H1 (cell line): ENCODE data around the gene TMEM229B. TPM values are rescaled to one million over a fixed set of nuclear protein-coding genes. Genes with fewer than 3 reads are reported as not detected.

Experiments used
- CTCF ChIA-PET: fragments of 300-600 bp; sonication (Branson Sonifier 250); formaldehyde crosslinking; loops from one replicate; lab custom pipeline; 2021; ENCODE audit not compliant: partially characterized antibody; lab: Charles Lee
- POLR2A ChIA-PET: fragments of 300-600 bp; sonication (Branson Sonifier 250); formaldehyde crosslinking; loops from one replicate; lab custom pipeline; 2021; ENCODE audit warnings: inconsistent platforms; ENCODE audit not compliant: partially characterized antibody; lab: Charles Lee
- DNase-seq, 2 experiments: peaks; one replicate each; pipeline versions ENCODE4 v3.0.0 to v3.0.0-alpha.2; 2010 to 2022; ENCODE audit warnings: low spot score in 2 of 2, low read depth in 1 of 2, mixed read lengths in 1 of 2
- FAIRE-seq: peaks from 2 replicates; lab custom pipeline; 2011; peaks lifted over from hg19 to GRCh38; lab: Jason Lieb, UNC
- H2AFZ ChIP-seq: 2 replicates; pipeline ENCODE4 v1.8.1; 2012; ENCODE audit warnings: low read length, inconsistent platforms
- H2AK5ac ChIP-seq: 2 replicates; pipeline ENCODE4 v1.6.1; 2013; ENCODE audit warnings: low read depth, low read length
- H2BK120ac ChIP-seq: replicated peaks from 2 replicates; pipeline ENCODE3; 2013; ENCODE audit warnings: low read depth, low read length, inconsistent platforms
- H2BK12ac ChIP-seq: 2 replicates; pipeline ENCODE4 v1.6.1; 2013; ENCODE audit warnings: low read depth, low read length
- H2BK15ac ChIP-seq: 2 replicates; pipeline ENCODE4 v1.6.1; 2013; ENCODE audit warnings: low read length
- H2BK20ac ChIP-seq: 2 replicates; pipeline ENCODE4 v1.6.1; 2013; ENCODE audit warnings: low read length
- H2BK5ac ChIP-seq: 2 replicates; pipeline ENCODE4 v1.6.1; 2013; ENCODE audit warnings: low read depth, low read length
- H3K14ac ChIP-seq: 2 replicates; pipeline ENCODE4 v1.6.1; 2013; ENCODE audit warnings: inconsistent platforms; ENCODE audit not compliant: insufficient read length
- H3K18ac ChIP-seq: 2 replicates; pipeline ENCODE4 v1.6.1; 2013; ENCODE audit warnings: low read length; ENCODE audit errors: extremely low read depth
- H3K23ac ChIP-seq: 2 replicates; pipeline ENCODE4 v1.6.1; 2013; ENCODE audit warnings: inconsistent platforms; ENCODE audit not compliant: insufficient read length
- H3K23me2 ChIP-seq: 2 replicates; pipeline ENCODE4 v1.6.1; 2013; ENCODE audit warnings: low read depth, low read length
- H3K27ac ChIP-seq: 2 replicates; pipeline ENCODE4 v1.6.1; 2011; ENCODE audit warnings: low read depth, low read length, inconsistent platforms
- H3K27me3 ChIP-seq, 4 experiments: replicated peaks in 1 of 4; 1 replicate in 1 of 4; 2 replicates in 3 of 4; pipeline versions ENCODE4 v1.6.1 to v1.8.1; 2011 to 2013; ENCODE audit warnings: low read length in 3 of 4, mild to moderate bottlenecking in 3 of 4, inconsistent platforms in 2 of 4, mixed read lengths in 2 of 4, moderate library complexity in 1 of 4; ENCODE audit not compliant: control insufficient read depth in 3 of 4, insufficient read depth in 3 of 4; ENCODE audit errors: extremely low read depth in 1 of 4
- H3K36me3 ChIP-seq, 4 experiments: 2 replicates each; pipeline versions ENCODE4 v1.6.1 to v1.8.1; 2011 to 2013; ENCODE audit warnings: mild to moderate bottlenecking in 4 of 4, low read length in 3 of 4, moderate library complexity in 2 of 4, control low read depth in 1 of 4, inconsistent platforms in 1 of 4; ENCODE audit not compliant: insufficient read depth in 4 of 4, control insufficient read depth in 2 of 4
- H3K4ac ChIP-seq: replicated peaks from 2 replicates; pipeline ENCODE3; 2013; ENCODE audit warnings: low read length, low read depth, mixed read lengths, inconsistent platforms; ENCODE audit not compliant: insufficient read length
- H3K4me1 ChIP-seq, 4 experiments: replicated peaks in 1 of 4; 1 replicate in 1 of 4; 2 replicates in 3 of 4; pipeline versions ENCODE4 v1.6.1 to v1.8.1; 2011 to 2013; ENCODE audit warnings: low read length in 3 of 4, inconsistent platforms in 2 of 4, mixed read lengths in 1 of 4; ENCODE audit not compliant: insufficient read depth in 4 of 4, control insufficient read depth in 3 of 4
- H3K4me2 ChIP-seq, 2 experiments: 2 replicates each; pipeline versions ENCODE4 v1.6.1 to v1.8.1; 2011 to 2013; ENCODE audit warnings: low read depth in 2 of 2, low read length in 2 of 2, control low read depth in 1 of 2, inconsistent platforms in 1 of 2, mild to moderate bottlenecking in 1 of 2; ENCODE audit not compliant: insufficient read depth in 1 of 2
- H3K4me3 ChIP-seq, 4 experiments: fragments of 200-600, 300-600 bp in 1 of 4; sonication (generic), shearing (Covaris generic), sonication (Bioruptor Twin) in 1 of 4; 2 replicates each; pipeline versions ENCODE4 v1.5.1 to v1.8.1; 2011 to 2016; ENCODE audit warnings: low read length in 4 of 4, low read depth in 3 of 4, control low read depth in 2 of 4, inconsistent platforms in 2 of 4, mild to moderate bottlenecking in 2 of 4, mixed read lengths in 1 of 4, moderate library complexity in 1 of 4; ENCODE audit not compliant: insufficient read depth in 2 of 4; ENCODE audit errors: extremely low read depth in 1 of 4
- H3K56ac ChIP-seq: replicated peaks from 2 replicates; pipeline ENCODE3; 2013; ENCODE audit warnings: low read depth, mild to moderate bottlenecking, mixed read lengths, low read length, inconsistent platforms; ENCODE audit not compliant: insufficient read length
- H3K79me1 ChIP-seq: 2 replicates; pipeline ENCODE4 v1.6.1; 2013; ENCODE audit warnings: low read depth, low read length, control low read depth
- H3K79me2 ChIP-seq, 2 experiments: 2 replicates each; pipeline versions ENCODE4 v1.6.1 to v1.8.1; 2012 to 2013; ENCODE audit warnings: low read length in 2 of 2, mild to moderate bottlenecking in 2 of 2, inconsistent platforms in 1 of 2; ENCODE audit not compliant: insufficient read depth in 2 of 2, control insufficient read depth in 1 of 2
- H3K9ac ChIP-seq, 4 experiments: replicated peaks in 1 of 4; 1 replicate in 1 of 4; 2 replicates in 3 of 4; pipeline versions ENCODE4 v1.6.1 to v1.8.1; 2011 to 2013; ENCODE audit warnings: low read depth in 3 of 4, low read length in 3 of 4, control low read depth in 2 of 4, mild to moderate bottlenecking in 2 of 4, moderate library complexity in 2 of 4, inconsistent platforms in 1 of 4; ENCODE audit errors: extremely low read depth in 1 of 4
- H3K9me3 ChIP-seq, 2 experiments: 2 replicates each; pipeline versions ENCODE4 v1.6.1 to v1.8.1; 2012 to 2013; ENCODE audit warnings: mild to moderate bottlenecking in 2 of 2, moderate library complexity in 2 of 2, control low read depth in 1 of 2, inconsistent platforms in 1 of 2, low read depth in 1 of 2, low read length in 1 of 2, mixed read lengths in 1 of 2; ENCODE audit not compliant: insufficient read depth in 2 of 2
- H4K20me1 ChIP-seq, 2 experiments: replicated peaks in 1 of 2; 2 replicates each; pipeline versions ENCODE3 to v1.8.1; 2011 to 2013; ENCODE audit warnings: inconsistent platforms in 2 of 2, low read length in 2 of 2, mild to moderate bottlenecking in 1 of 2; ENCODE audit not compliant: insufficient read depth in 2 of 2, control insufficient read depth in 1 of 2
- H4K5ac ChIP-seq: 2 replicates; pipeline ENCODE4 v1.6.1; 2013; ENCODE audit warnings: low read length, low read depth, mixed read lengths, inconsistent platforms; ENCODE audit not compliant: insufficient read length
- H4K8ac ChIP-seq: 2 replicates; pipeline ENCODE4 v1.8.0; 2013; ENCODE audit warnings: mild to moderate bottlenecking, moderate library complexity, low read length, inconsistent platforms; ENCODE audit not compliant: insufficient read depth; ENCODE audit errors: extremely low read depth
- H4K91ac ChIP-seq: replicated peaks from 2 replicates; pipeline ENCODE3; 2013; ENCODE audit warnings: low read length, mixed read lengths, inconsistent platforms; ENCODE audit not compliant: insufficient read length
- BCL11A ChIP-seq, 2 experiments: IDR thresholded peaks; one replicate each; pipeline ENCODE4 v1.6.1; 2011; ENCODE audit warnings: low read depth in 2 of 2, low read length in 2 of 2, mild to moderate bottlenecking in 2 of 2
- CEBPB ChIP-seq: IDR thresholded peaks from 2 replicates; pipeline ENCODE4 v1.6.1; 2012; ENCODE audit warnings: low read depth, low read length
- EP300 ChIP-seq, 2 experiments: IDR thresholded peaks; 1 replicate in 1 of 2; 2 replicates in 1 of 2; pipeline ENCODE4 v1.6.1; 2011 to 2012; ENCODE audit warnings: low read depth in 2 of 2, low read length in 2 of 2, mild to moderate bottlenecking in 2 of 2, borderline replicate concordance in 1 of 2, inconsistent platforms in 1 of 2, moderate library complexity in 1 of 2
- EZH2 ChIP-seq: fragments of 200-600 bp; sonication (generic); IDR thresholded peaks from 2 replicates; pipeline ENCODE4 v1.7.1; 2012; ENCODE audit warnings: low read depth, mild to moderate bottlenecking, moderate library complexity, low read length, inconsistent platforms; ENCODE audit not compliant: severe bottlenecking
- JUND ChIP-seq: IDR thresholded peaks from 2 replicates; pipeline ENCODE4 v1.6.1; 2011; ENCODE audit warnings: mild to moderate bottlenecking, improper control_type of control experiment, low read length
- MAFK ChIP-seq: IDR thresholded peaks from 2 replicates; pipeline ENCODE4 v1.6.1; 2012; ENCODE audit warnings: low read depth, mild to moderate bottlenecking, improper control_type of control experiment, low read length
- POLR2AphosphoS5 ChIP-seq: IDR thresholded peaks from 2 replicates; pipeline ENCODE4 v1.6.1; 2011; ENCODE audit warnings: low read depth, low read length
- RAD21 ChIP-seq, 2 experiments: IDR thresholded peaks in 1 of 2; conservative IDR thresholded peaks in 1 of 2; 2 replicates each; pipeline ENCODE4 v1.6.1; 2011; ENCODE audit warnings: low read depth in 2 of 2, low read length in 2 of 2, improper control_type of control experiment in 1 of 2, inconsistent platforms in 1 of 2, mild to moderate bottlenecking in 1 of 2, moderate library complexity in 1 of 2
- SIRT6 ChIP-seq: IDR thresholded peaks from one replicate; pipeline ENCODE4 v1.7.1; 2012; ENCODE audit warnings: low read length, inconsistent platforms
- SIX5 ChIP-seq: IDR thresholded peaks from 2 replicates; pipeline ENCODE4 v1.6.1; 2011; ENCODE audit warnings: mild to moderate bottlenecking, low read depth, low read length
- SUZ12 ChIP-seq: fragments of 200-600 bp; sonication (generic); IDR thresholded peaks from 2 replicates; pipeline ENCODE4 v1.6.1; 2012; ENCODE audit warnings: mild to moderate bottlenecking, inconsistent platforms, low read length, moderate library complexity, mixed read lengths
- TAF7 ChIP-seq: optimal IDR thresholded peaks from 2 replicates; pipeline ENCODE3; 2011; ENCODE audit warnings: low read depth, mild to moderate bottlenecking, inconsistent platforms, low read length, moderate library complexity, borderline replicate concordance
- YY1 ChIP-seq: IDR thresholded peaks from 2 replicates; pipeline ENCODE4 v1.6.1; 2011; ENCODE audit warnings: low read depth, mild to moderate bottlenecking, low read length
- WGBS, 2 experiments: shearing (Covaris generic) in 1 of 2; methylation state at CpG; one replicate each; pipeline versions ENCODE4 v1.1.6 to v1.1.7; 2013 to 2015; ENCODE audit warnings: low lambda C conversion rate in 2 of 2, mixed read lengths in 2 of 2, inconsistent platforms in 1 of 2, low coverage in 1 of 2, missing lambda C conversion rate in 1 of 2; ENCODE audit not compliant: insufficient replicate concordance in 2 of 2, insufficient coverage in 1 of 2, insufficient read length in 1 of 2; ENCODE audit errors: extremely low coverage in 1 of 2, missing lambda C conversion rate in 1 of 2; 5-methylcytosine and 5-hydroxymethylcytosine counted together
- polyA plus RNA-seq, 7 experiments: library from polyadenylated mRNA; depleted of rRNA in 3 of 7; stranded (reverse) in 5 of 7; unstranded in 2 of 7; fragments of >200 nt in 5 of 7; fragments of 200-250 nt in 2 of 7; gene quantifications; 1 replicate in 5 of 7; 2 replicates in 1 of 7; 4 replicates in 1 of 7; pipeline versions ENCODE4 v1.2.1 to v1.2.3, GENCODE V29; 2011 to 2013; ENCODE audit warnings: missing spikeins in 2 of 7, mixed read lengths in 2 of 7
- total RNA-seq: library from RNA; stranded (reverse); fragmentation: NEBNext Ultra II Directional; extraction: Animal tissue kit (Norgen Biotek cat#: 25700); gene quantifications from 2 replicates; pipeline ENCODE4 v1.2.1, GENCODE V29; 2021

TMEM229B gene
- total and polyA plus RNA-seq, 2 of the 8 experiments (the other 6 are each of a cell fraction or from before 2014, with no cell fraction given) = 0.73 to 0.85 TPM

DNA sequence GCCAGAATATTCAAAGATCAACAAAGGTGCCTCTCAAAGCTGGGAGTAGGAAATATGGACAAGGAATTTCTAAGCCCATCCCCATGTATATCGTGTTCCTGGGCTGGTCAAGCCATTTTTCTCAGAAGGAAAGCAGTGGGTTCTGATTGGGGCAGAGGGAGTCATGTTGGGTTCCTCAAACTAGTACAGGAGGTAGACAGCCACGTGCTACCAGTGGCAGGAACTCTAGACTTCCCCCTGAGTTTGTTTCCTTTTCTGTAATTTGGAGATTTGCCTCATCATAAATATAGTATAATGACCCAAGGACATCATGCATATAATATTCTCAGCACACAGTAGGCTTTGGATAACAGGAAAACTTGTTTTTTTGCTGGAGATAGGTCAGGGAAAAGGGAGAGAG lies 28.2 kb upstream of the TMEM229B start:
- H2BK12ac ChIP-seq = no peak overlapping the region
- H2AK5ac ChIP-seq = no peak overlapping the region
- H3K9ac ChIP-seq = no peak overlapping the region
- no peak overlapping the region for H2BK15ac ChIP-seq
- peaks cover 0 to 2% of the 10 kb centered on the region in 2 experiments for H4K20me1 ChIP-seq
- H2BK120ac ChIP-seq = no peak overlapping the region
- no peak for TF ChIP-seq JUND
- TF ChIP-seq BCL11A (IDR thresholded peaks at IDR 0.05; ENCODE audit: low read depth in 2 of 2, low read length in 2 of 2) = no peak
- TF ChIP-seq EP300 (IDR thresholded peaks at IDR 0.05; ENCODE audit: borderline replicate concordance in 1 of 2, low read depth in 2 of 2, low read length in 2 of 2) = no peak
- no peak for TF ChIP-seq SIRT6
- no peak for TF ChIP-seq EZH2
- no peak for TF ChIP-seq POLR2AphosphoS5
- no peak for TF ChIP-seq RAD21 (IDR thresholded peaks at IDR 0.05 in 1 of 2, conservative IDR thresholded peaks at IDR 0.05 in 1 of 2; ENCODE audit: low read depth in 2 of 2, low read length in 2 of 2)
- TF ChIP-seq SUZ12 = no peak
- TF ChIP-seq CEBPB = no peak
- TF ChIP-seq MAFK = no peak
- no peak for TF ChIP-seq TAF7
- no peak for TF ChIP-seq SIX5
- TF ChIP-seq YY1 = no peak
- no peak for DNase-seq
- ChIA-PET CTCF (interaction anchor here (0.7 to 43.6 kb wide), 13 partner anchors 9 to 96 kb away, joined by 3 to 924 read pairs (median 3); partner anchors contain the start of gene PIGH), POLR2A (interaction anchor here (6.2 kb wide), 1 partner anchor 16 kb away, joined by 29 read pairs; the partner anchor contains the start of gene PLEKHH1)
- H3K79me1 ChIP-seq = no peaks in the 10 kb centered on the region
- H3K27ac ChIP-seq = no peak overlapping the region
- no peaks in the 10 kb centered on the region for H3K79me2 ChIP-seq
- no peak overlapping the region for H3K14ac ChIP-seq
- no peak for FAIRE-seq
- H3K18ac ChIP-seq = no peak overlapping the region
- peaks cover 2 to 8% (median 3%) of the 10 kb centered on the region in 4 experiments; a peak in 4 of 7 replicates for H3K4me1 ChIP-seq
- no peaks in the 10 kb centered on the region for H3K9me3 ChIP-seq
- H3K4ac ChIP-seq = peak overlapping the region; percentile 73
- no peak overlapping the region for H2BK20ac ChIP-seq
- H4K91ac ChIP-seq = no peak overlapping the region
- H2BK5ac ChIP-seq = no peak overlapping the region
- H3K36me3 ChIP-seq = no peaks in the 10 kb centered on the region
- no peak overlapping the region for H3K23ac ChIP-seq
- H4K8ac ChIP-seq = peak overlapping the region; percentile 80; the same call in 1 of the 2 replicates
- peaks cover 7 to 46% (median 32%) of the 10 kb centered on the region in 4 experiments for H3K27me3 ChIP-seq
- no peak overlapping the region for H4K5ac ChIP-seq
- 70% methylated on average over 2 of the region's 2 CpGs; no CpG with 5 or more reads in 1 of the 2 experiments for WGBS, 2 experiments
- H3K56ac ChIP-seq = no peak overlapping the region
- H3K4me3 ChIP-seq = no peak overlapping the region
- H2AFZ ChIP-seq = no peak overlapping the region
- H3K4me2 ChIP-seq = no peak overlapping the region
- H3K23me2 ChIP-seq = peaks cover 4% of the 10 kb centered on the region; the same call in 1 of the 2 replicates
